ENCODE data around the gene GRID2. TPM values are rescaled to one million over a fixed set of nuclear protein-coding genes. Genes with fewer than 3 reads are reported as not detected.

GRID2 gene
- total and polyA plus RNA-seq, 2 of the 4 experiments (the other 2 are of a cell fraction) = under 0.01 TPM; not detected in 1

GRCh38 chr4:93654211-93654610, 1350.4 kb downstream of the GRID2 start:
- Histone ChIP-seq H3K4ac (ENCODE audit: low read depth, low read length) (no peak overlapping the region), H3K9ac (ENCODE audit: low read depth, low read length) (no peak overlapping the region), H3K27ac (ENCODE audit: insufficient read depth, low read length) (no peak overlapping the region), H3K9me1 (ENCODE audit: insufficient read depth, low read length) (no peaks in the 10 kb centered on the region), H3K36me3 (ENCODE audit: control insufficient read depth, insufficient read depth, low read length) (no peaks in the 10 kb centered on the region), H3K27me3 (ENCODE audit: control insufficient read depth, insufficient read depth, low read length) (no peaks in the 10 kb centered on the region), H4K20me1 (ENCODE audit: insufficient read depth, low read length) (no peaks in the 10 kb centered on the region), H3K18ac (ENCODE audit: low read depth, low read length) (no peak overlapping the region), H2AK5ac (ENCODE audit: low read depth, low read length) (no peak overlapping the region), H2BK20ac (ENCODE audit: low read depth, low read length) (no peak overlapping the region), H4K91ac (ENCODE audit: insufficient read depth, low read depth, low read length) (no peak overlapping the region), H3K4me2 (ENCODE audit: low read depth, low read length) (no peak overlapping the region), H2BK120ac (ENCODE audit: low read depth, low read length) (no peak overlapping the region), H4K8ac (ENCODE audit: low read depth in 2 of 2, low read length in 2 of 2) (no peak overlapping the region), H3K14ac (replicated peaks; ENCODE audit: low read depth, low read length) (no peak overlapping the region), H2AK9ac (replicated peaks; ENCODE audit: low read depth, low read length, poor library complexity) (no peak overlapping the region), H2BK5ac (ENCODE audit: low read depth, low read length, poor library complexity, severe bottlenecking) (no peak overlapping the region), H3K23ac (ENCODE audit: low read depth, low read length) (no peak overlapping the region), H4K5ac (ENCODE audit: low read depth, low read length) (no peak overlapping the region), H3K56ac (ENCODE audit: extremely low read depth, insufficient read depth, low read length) (no peak overlapping the region), H3K4me3 (ENCODE audit: insufficient read depth, low read depth, low read length) (no peak overlapping the region), H3K4me1 (ENCODE audit: control insufficient read depth, insufficient read depth, low read length) (no peaks in the 10 kb centered on the region), H3K9me3 (ENCODE audit: control insufficient read depth, insufficient read depth, low read length) (no peaks in the 10 kb centered on the region), H2BK15ac (ENCODE audit: low read depth, low read length) (no peak overlapping the region), H2AFZ (replicated peaks; ENCODE audit: low read length, poor library complexity) (no peak overlapping the region), H3K79me1 (ENCODE audit: low read depth in 1 of 2, low read length in 2 of 2) (no peaks in the 10 kb centered on the region)
- ChIA-PET POLR2A (ENCODE audit: unreplicated experiment) (no interaction called here), CTCF (no interaction called here)
- in situ Hi-C loops (cut with MboI; ENCODE audit: low sequenced_read_pairs) (no loop called here), intact Hi-C loops (cut with micrococcal nuclease) (no loop called here), dilution Hi-C loops (cut with HindIII; ENCODE audit: low sequenced_read_pairs, unreplicated experiment) (no loop called here)
- ATAC-seq (ENCODE audit: low read depth) (no peak), DNase-seq (no peak)
- TF ChIP-seq POLR2A (IDR thresholded peaks at IDR 0.05; ENCODE audit: low read depth, low read length) = no peak
- TF ChIP-seq CTCF (conservative IDR thresholded peaks at IDR 0.05; ENCODE audit: low read depth, low read length) = no peak
- no peak for TF ChIP-seq USF2 (IDR thresholded peaks at IDR 0.05; ENCODE audit: low read depth, low read length)
- no peak for TF ChIP-seq FOS (IDR thresholded peaks at IDR 0.05; ENCODE audit: low read depth, low read length)
- TF ChIP-seq ELK1 (IDR thresholded peaks at IDR 0.05; ENCODE audit: borderline replicate concordance, low read depth, low read length) = no peak
- no peak for TF ChIP-seq RCOR1 (IDR thresholded peaks at IDR 0.05; ENCODE audit: insufficient replicate concordance, low read length)
- no peak for TF ChIP-seq RFX5 (IDR thresholded peaks at IDR 0.05; ENCODE audit: low read depth, low read length)
- no peak for TF ChIP-seq RAD21 (IDR thresholded peaks at IDR 0.05; ENCODE audit: low read length)
- no peak for TF ChIP-seq NFE2L2 (IDR thresholded peaks at IDR 0.05; ENCODE audit: low read depth, low read length)
- no peak for TF ChIP-seq CHD1 (IDR thresholded peaks at IDR 0.05; ENCODE audit: low read depth, low read length)
- no peak for TF ChIP-seq MXI1 (IDR thresholded peaks at IDR 0.05; ENCODE audit: borderline replicate concordance, low read depth, low read length)
- TF ChIP-seq MAZ (IDR thresholded peaks at IDR 0.05; ENCODE audit: borderline replicate concordance, low read depth, low read length) = no peak
- no peak for TF ChIP-seq BHLHE40 (IDR thresholded peaks at IDR 0.05; ENCODE audit: low read depth, low read length)
- TF ChIP-seq CEBPB (IDR thresholded peaks at IDR 0.05; ENCODE audit: low read depth, low read length) = no peak
- BruUV-seq (replicated peaks) = no TSS peak
- no CpG with 5 or more reads among the region's 1 CpG for WGBS, 2 experiments (ENCODE audit: extremely low coverage in 2 of 2, insufficient read length in 1 of 2)
